Heart right ventricle (tissue), 16 donors: ENCODE results near the gene KCNQ5. TPM values are rescaled to one million over a fixed set of nuclear protein-coding genes. Genes with fewer than 3 reads are reported as not detected.

Source experiments
- ATAC-seq, 8 donors: fragments of 200-7000 bp; cut with Tn5 transposase; one replicate each; pipeline ENCODE4 v1.9.1; 2020; ENCODE audit warnings: mild to moderate bottlenecking in 8 of 8, moderate library complexity in 8 of 8, moderate number of reproducible peaks in 1 of 8
- DNase-seq, 2 donors: peaks; one replicate each; pipeline ENCODE4 v3.0.0-alpha.2; 2020
- H3K27ac ChIP-seq, 10 donors: fragments of 200-600 bp; sonication (generic) in 2 of 10; one replicate each; pipeline versions ENCODE4 v1.5.0 to v1.8.0; 2020 to 2022; ENCODE audit warnings: mild to moderate bottlenecking in 3 of 10
- H3K27me3 ChIP-seq, 7 donors: fragments of 200-600 bp; one replicate each; pipeline ENCODE4 v1.8.0; 2021 to 2022; ENCODE audit warnings: mild to moderate bottlenecking in 2 of 7
- H3K36me3 ChIP-seq, 9 donors: fragments of 200-600 bp; sonication (generic) in 1 of 9; one replicate each; pipeline versions ENCODE4 v1.5.0 to v1.8.0; 2020 to 2022; ENCODE audit warnings: mild to moderate bottlenecking in 2 of 9
- H3K4me1 ChIP-seq, 9 donors: fragments of 200-600 bp; sonication (generic) in 1 of 9; one replicate each; pipeline versions ENCODE4 v1.5.0 to v1.8.0; 2020 to 2022; ENCODE audit warnings: mild to moderate bottlenecking in 4 of 9
- H3K4me3 ChIP-seq, 10 donors: fragments of 200-600 bp; sonication (generic) in 2 of 10; one replicate each; pipeline versions ENCODE4 v1.5.0 to v1.8.0; 2020 to 2022; ENCODE audit warnings: mild to moderate bottlenecking in 7 of 10, moderate library complexity in 2 of 10
- H3K9me3 ChIP-seq, 11 donors: fragments of 200-600 bp in 10 of 11; sonication (generic) in 2 of 11; one replicate each; pipeline versions ENCODE4 v1.5.0 to v1.8.0; 2013 to 2022; ENCODE audit warnings: mild to moderate bottlenecking in 2 of 11, control low read depth in 1 of 11, moderate library complexity in 1 of 11
- CTCF ChIP-seq, 9 donors: fragments of 200-600 bp; sonication (generic) in 2 of 9; IDR thresholded peaks; one replicate each; pipeline versions ENCODE4 v1.5.0 to v1.8.0; 2021 to 2022; ENCODE audit warnings: antibody characterized with exemption in 9 of 9, mild to moderate bottlenecking in 5 of 9, moderate library complexity in 1 of 9
- WGBS, 2 donors: extraction: QIAGEN DNeasy Blood & Tissue Kit; methylation state at CpG; one replicate each; pipeline ENCODE4 v1.1.7; 2013; ENCODE audit warnings: inconsistent platforms in 1 of 2; 5-methylcytosine and 5-hydroxymethylcytosine counted together
- intact Hi-C, 10 donors: fragments of 100-400 bp; cut with DNase I; formaldehyde crosslinking; loops; one replicate each; pipeline versions ENCODE4 v1.11.1 to v1.14.2; 2022
- polyA plus RNA-seq, 2 donors: library from polyadenylated mRNA; stranded (reverse); fragments of 200-250 nt; gene quantifications; one replicate each; pipeline ENCODE4 v1.2.3, GENCODE V29; 2013
- total RNA-seq, 10 donors: library from RNA; stranded (reverse); fragmentation: NEBNext Ultra II Directional in 3 of 10; extraction: Animal tissue kit (Norgen Biotek cat#: 25700) in 3 of 10; gene quantifications; one replicate each; pipeline versions ENCODE4 v1.2.1 to v1.2.4, GENCODE V29; 2021 to 2023
- donor health status: Arrhythmogenic right ventricular cardiomyopathy.
- donor health status: ischemic (EF 13 %, LVEDD 7.1; RV severe dilation, severe dysfunction).
- donor health status: healthy with polysubstance abuse.
- donor health status: DM: no; HTN: yes; CAD: no.
- donor health status: DM: no; HTN: no; CAD: no.
- donor health status: ischemic (EF 25% LVEDD 6.9; RV normal size, moderate dysfunction).
- donor health status: ischemic (EF 25% LVEDD 5.7; RV mildly dilated, moderate dysfunction).
- donor health status: healthy.
- donor health status: DM: yes; HTN: yes; CAD: no.
- donor health status: Ischemic cardiomyopathy.
- donor health status: ischemic (EF 35%, LVEDD 5.7; RV mildly dilated, moderate dysfunction).
- donor health status: nonischemic (EF 11% LVEDD 7.7; RV severe dilation, severe dysfunction).
- donor health status: DM: yes; HTN: yes; CAD: no.
- donor health status: PGD.
- donor health status: ischemic (EF 29% LVEDD 5.4; RV normal size, mild dysfunction).
- donor health status: nonischemic (EF 23%, LVEDD 6.1; RV moderate dilation, normal function).

KCNQ5 gene
- total and polyA plus RNA-seq, 12 donors = under 0.01 to 0.15 (median 0.12) TPM; not detected in 9

GRCh38 chr6:73024598-73024997 lies 402.7 kb downstream of the KCNQ5 start:
- DNase-seq (no peak), ATAC-seq (no peak)
- H3K4me1 ChIP-seq = no peaks in the 10 kb centered on the region
- no peak overlapping the region for H3K27ac ChIP-seq
- WGBS, 2 donors = 76 to 81% methylated on average over 1 of the region's 1 CpG
- no peaks in the 10 kb centered on the region for H3K36me3 ChIP-seq
- H3K4me3 ChIP-seq = no peak overlapping the region
- intact Hi-C loops = no loop called here
- no peaks in the 10 kb centered on the region for H3K27me3 ChIP-seq
- H3K9me3 ChIP-seq = no peaks in the 10 kb centered on the region
- TF ChIP-seq CTCF (IDR thresholded peaks at IDR 0.05) = no peak

DNA sequence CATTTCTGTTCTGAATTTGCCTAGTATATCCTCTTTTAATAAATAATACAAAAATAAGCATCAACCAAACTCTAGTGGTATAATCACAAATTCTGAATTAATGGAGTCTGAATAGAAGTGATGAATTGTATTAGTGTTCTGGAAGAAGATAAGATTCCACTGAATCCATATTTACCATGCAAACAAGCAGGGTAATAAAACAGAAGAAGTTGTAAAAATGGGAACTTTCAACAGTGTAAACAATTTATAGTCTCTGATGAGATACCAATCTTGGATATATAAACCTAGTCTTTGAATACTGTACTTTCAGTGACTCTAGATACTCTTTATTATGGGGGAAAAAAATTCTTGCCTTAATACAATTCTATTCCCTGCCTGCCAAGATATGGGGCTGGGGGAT lies 405.8 kb downstream of the KCNQ5 start:
- no peak for DNase-seq
- Histone ChIP-seq H3K9me3 (no peaks in the 10 kb centered on the region), H3K36me3 (no peaks in the 10 kb centered on the region), H3K4me1 (no peaks in the 10 kb centered on the region), H3K4me3 (no peak overlapping the region), H3K27me3 (no peaks in the 10 kb centered on the region), H3K27ac (no peak overlapping the region)
- no peak for TF ChIP-seq CTCF (IDR thresholded peaks at IDR 0.05)
- intact Hi-C loops = no loop called here
- ATAC-seq = no peak

- no peaks in the 10 kb centered on the region for H3K4me1 ChIP-seq
- WGBS, 2 donors = 41 to 45% methylated on average over 8 of the region's 8 CpGs
- DNase-seq = no peak
Measured at GRCh38 chr6:73028124-73028766, 406.4 kb downstream of the KCNQ5 start.

DNA sequence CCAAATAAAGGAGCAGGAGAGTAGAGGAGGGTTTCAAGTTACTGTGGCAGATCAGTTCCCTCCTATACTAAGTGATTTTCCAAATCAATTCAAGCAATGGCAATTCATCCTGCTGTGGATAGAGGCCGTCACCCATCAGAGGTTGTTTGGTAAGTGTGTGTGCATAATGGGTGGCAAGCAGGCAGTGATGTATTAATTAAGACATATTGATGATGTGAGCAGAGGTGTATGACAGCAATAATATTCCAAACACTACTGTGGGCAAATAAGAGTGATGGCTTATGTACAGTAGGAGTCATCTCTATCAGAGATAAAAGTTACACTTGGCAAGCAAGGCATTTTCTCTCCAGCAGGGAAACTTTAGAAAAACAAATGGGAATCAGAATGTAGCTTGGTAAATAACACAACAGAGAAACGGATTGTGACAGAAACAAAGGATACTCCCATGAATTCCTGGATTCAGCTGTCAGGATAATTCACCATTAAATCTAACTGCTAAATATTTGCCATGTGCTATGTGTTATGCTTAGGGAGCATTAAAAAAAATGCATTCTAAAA lies 407.1 kb downstream of the KCNQ5 start:
- TF ChIP-seq CTCF (IDR thresholded peaks at IDR 0.05) = no peak
- Histone ChIP-seq H3K4me3 (no peak overlapping the region), H3K27ac (no peak overlapping the region), H3K36me3 (no peaks in the 10 kb centered on the region), H3K9me3 (no peaks in the 10 kb centered on the region), H3K27me3 (no peaks in the 10 kb centered on the region), H3K4me1 (no peaks in the 10 kb centered on the region)
- 66 to 76% methylated on average over 2 of the region's 2 CpGs for WGBS, 2 donors
- intact Hi-C loops = no loop called here
- no peak for DNase-seq
- ATAC-seq = no peak

More at GRCh38 chr6:73028124-73028766, 406.4 kb downstream of the KCNQ5 start:
- no peak for TF ChIP-seq CTCF (IDR thresholded peaks at IDR 0.05)
- Histone ChIP-seq H3K27me3 (no peaks in the 10 kb centered on the region), H3K27ac (no peak overlapping the region), H3K36me3 (no peaks in the 10 kb centered on the region), H3K9me3 (no peaks in the 10 kb centered on the region), H3K4me3 (no peak overlapping the region)
- intact Hi-C loops = no loop called here
- no peak for ATAC-seq
